Activated CD4-positive, alpha-beta T cell treated with anti-CD3 and anti-CD28 coated beads, Interleukin-2, amount 50 U/mL, for 48 hours (primary cell): ENCODE results near the gene FICD.

ENCODE experiments used
- DNase-seq, 2 experiments: peaks; one replicate each; pipeline ENCODE4 v3.0.0-alpha.2; 2020

The FICD gene

DNA sequence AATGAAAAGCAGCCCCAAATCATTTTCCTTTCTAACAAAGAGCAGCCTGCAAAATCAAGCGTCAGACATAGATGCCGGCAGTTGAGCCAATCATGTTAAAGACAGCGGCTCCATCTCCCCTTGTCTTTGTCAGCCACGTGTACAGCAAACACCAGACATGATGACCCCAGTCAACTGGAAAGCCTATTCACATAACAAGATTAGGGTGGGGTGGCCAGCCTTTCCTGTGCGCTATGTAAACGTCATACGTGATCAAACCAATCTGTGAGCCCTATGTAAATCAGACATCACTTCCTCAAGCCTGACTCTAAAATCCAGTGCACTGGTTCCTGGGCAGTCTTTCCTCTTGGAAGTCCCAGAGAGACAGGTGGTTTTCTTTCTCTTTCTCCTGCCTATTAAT is 9.9 kb upstream of the FICD start:
- DNase-seq: no peak

DNA sequence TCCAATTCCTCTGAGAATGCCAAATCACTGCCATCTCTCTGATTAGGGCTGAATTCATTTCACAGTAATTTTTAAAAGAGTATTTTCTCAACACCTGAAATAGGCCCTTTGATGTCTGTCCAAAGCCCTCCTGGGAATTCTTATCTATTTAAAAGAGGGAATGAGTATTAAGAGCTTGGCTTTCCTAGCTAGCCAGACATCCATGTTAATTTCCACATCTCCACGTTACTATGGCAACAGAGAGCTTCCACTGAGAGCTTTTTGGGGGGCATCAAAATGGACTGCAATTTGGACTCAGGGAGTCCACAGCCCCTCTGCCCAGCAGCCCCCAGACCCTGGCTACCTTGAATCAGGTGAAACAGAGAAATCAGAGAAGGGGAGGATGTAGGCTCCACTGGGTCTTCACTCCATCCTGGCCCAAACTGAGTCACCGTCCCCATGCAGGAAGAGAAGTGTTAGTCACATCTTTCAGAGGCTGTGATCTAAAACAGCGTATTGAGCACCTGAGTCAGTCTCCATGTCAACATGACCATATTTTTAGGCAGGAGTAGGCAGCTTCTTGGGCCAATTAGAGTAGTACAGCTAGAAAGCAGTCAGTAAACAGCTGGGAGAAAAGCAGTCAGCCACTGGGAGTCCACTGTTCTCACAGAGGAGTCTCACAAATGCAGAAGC is 7.0 kb upstream of the FICD start:
- peak in 1 of 2 experiments; percentile 39 for DNase-seq

DNA sequence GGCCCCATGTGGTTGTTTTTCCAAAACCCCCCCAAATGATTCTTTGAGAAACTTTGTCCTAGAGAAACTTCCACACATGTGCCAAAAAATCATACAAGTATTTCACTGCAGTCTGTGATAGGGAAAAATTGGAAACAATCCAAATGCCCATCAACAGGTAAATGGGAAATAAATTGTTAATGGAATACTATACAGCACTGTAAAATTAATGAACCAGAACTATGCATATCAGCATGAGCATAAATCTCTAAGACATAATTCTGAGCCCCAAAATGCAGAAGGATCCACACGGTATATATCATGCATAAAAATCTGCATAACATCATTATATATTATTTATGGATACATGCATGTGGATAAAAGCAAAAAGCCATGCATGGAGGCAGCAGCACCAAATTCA is 5.3 kb upstream of the FICD start:
- DNase-seq: no peak

DNA sequence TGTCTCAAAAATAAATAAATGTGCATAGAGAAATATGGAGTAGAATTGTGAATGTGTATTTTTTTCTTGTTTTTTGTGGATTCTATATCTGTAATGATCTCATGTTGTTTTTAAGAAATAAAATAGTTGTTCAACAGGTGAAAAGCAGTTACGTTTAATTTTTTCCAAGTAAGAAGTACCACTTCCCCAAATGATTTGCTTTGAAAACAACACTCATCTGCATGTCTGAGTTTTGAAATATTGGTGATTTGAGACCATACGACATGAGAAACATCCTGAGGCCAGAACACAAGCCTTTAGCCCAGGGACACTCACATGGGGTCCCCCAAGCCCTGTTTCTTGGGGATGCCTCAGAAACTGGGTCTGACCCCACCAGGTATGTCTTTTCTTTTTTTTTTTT is 4.2 kb upstream of the FICD start:
- DNase-seq: no peak

DNA sequence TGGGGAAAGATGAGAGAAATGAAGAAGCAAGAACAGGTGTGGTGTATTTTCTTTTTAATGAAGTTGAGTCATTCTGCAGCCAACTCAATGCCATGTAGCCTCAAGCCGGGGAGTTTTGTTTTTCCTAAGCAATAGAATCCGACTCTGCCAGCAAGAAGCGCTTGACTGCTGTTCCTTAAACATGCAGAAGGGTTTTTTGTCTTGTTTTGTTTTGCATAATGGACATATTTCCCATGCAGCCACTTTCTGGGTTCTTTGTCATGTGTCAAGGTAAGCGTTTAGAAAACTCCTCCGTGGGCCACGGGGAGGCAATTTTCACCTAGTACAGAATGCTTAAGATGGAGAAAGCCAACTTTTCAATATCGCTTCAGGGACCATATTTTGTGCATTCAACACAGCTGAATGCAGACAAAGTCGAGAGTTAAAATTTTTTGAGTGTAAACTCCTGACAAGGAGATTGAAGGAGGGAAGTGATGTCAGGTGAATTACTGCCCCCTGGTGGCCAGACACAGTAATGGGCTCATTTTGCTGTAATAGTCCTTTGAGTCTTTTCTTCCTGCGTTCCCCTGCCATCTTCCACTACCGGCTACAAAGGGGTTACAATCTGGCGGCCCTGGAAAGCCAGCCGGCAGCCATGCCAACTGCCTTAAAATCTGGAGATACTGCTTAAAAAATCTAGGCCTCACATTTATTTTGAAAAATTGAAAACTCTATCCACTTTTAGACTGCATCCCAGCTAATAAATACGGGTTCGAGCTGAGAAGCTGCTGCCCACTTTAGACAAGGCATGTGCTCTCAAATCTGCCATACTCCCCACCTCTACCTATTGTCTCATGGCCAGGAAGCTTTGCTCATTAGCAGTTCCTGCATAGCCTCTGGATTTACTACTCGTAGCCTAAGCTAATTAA is 3.2 kb upstream of the FICD start:
- peak; percentile 75 to 83 for DNase-seq

DNA sequence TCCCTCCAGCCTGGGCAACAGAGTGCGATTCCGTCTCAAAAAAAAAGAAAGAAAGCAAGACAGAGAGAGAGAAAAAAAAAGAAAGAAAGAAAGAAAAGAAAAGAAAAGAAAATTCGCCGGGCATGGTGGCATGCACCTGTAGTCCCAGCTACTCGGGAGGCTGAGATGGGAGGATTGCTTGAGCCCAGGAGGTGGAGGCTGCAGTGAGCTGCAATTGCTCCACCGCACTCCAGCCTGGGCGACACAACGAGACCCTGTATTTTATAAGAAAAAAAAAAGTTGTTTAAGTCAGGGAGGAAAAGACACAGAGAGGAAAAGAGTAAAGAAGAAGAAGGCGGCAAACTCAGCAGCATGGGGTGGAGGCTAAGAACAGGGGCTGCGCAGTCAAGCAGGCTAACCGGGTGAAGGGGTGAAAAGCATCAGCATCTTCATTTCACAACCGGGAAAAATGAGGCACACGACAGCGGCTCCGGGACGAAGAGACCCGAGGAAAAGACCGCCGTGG is 557 bp upstream of the FICD start:
- DNase-seq: no peak

DNA sequence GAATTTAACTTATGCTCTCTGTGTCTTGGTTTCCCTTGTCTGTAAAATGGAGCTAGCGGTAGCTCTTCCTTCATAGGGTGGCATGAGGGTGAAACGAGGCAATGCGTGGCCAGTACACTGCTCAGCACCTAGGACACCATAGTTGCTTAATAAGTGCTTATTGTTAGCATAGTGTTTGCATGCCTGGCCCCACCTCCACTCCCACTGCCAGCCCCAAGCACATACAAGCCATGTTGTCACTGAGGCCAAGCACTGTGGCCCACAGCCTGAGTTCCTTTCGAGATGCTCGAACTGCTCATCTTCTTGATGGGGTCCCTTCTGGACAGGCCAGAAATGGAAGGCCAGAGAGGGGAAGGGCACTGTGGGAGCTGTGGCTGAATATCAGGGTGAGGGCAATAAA is 839 bp downstream of the FICD start:
- no peak for DNase-seq

DNA sequence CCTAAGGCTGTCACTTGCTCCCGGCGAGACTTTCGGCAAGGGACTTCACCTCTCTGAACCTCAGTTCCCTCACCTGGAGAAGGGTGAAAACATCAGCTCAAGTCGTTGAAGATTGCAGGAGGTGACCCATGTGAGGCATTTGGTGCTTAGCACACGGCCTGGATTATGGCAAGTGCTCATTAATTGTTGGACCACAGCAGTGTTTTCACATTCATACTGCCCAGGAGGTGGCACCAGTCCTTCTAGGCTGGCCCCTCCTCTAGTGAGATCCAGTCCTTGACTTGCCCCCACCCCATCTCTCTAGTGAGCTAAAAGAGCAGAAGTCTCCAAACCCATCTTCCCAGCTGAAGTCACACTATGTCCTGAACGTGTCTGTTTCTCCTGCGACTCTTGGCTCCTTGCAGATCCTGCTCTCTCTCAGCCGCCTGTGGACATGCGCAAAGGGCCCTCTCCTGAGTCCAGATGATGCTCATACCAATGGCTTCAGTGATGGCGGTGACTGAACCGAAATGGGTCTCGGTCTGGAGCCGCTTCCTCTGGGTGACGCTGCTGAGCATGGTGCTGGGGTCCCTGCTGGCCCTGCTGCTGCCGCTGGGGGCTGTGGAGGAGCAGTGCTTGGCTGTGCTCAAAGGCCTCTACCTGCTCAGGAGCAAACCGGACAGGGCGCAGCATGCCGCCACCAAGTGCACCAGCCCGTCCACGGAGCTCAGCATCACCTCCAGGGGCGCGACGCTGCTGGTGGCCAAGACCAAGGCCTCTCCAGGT is 1.6 kb downstream of the FICD start:
- no peak for DNase-seq

DNA sequence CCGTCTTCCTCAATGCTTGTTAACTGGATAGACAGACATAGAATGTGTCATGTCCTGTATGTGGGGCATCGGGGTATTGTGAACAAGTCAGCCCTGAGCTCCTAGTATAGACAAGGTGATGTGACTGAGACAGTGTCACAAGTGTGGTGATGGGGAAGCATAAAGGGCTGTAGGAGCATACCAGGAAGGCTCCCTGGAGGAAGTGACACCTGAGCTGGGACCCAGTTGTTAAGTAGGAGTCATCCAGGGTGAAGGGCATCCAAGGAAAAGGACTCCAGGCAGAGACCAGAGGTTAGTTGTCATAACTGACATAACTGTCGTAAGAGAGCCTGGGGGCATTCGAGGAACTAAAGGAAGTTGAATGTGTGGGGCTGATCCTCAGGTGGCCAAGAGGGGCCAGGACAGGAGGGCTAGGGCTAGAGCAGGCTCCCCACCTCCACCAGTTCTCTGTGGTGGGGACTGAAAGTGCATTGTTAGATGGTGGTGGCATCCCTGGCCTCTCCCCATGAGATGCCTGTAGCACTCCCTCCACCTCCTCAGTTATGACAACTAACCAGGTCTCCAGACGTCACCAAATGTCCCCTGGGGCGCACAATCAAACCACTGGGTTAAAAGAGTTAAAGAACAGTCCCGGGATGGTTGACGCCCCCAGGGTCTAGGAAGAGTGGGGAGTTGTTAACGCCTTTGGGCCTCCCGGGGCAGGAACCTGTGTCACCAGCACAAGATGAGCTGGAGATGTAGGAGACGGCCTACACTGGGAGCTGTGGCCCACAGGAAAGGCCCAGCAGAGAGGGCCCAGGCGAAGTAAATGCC is 2.4 kb downstream of the FICD start:
- no peak for DNase-seq

DNA sequence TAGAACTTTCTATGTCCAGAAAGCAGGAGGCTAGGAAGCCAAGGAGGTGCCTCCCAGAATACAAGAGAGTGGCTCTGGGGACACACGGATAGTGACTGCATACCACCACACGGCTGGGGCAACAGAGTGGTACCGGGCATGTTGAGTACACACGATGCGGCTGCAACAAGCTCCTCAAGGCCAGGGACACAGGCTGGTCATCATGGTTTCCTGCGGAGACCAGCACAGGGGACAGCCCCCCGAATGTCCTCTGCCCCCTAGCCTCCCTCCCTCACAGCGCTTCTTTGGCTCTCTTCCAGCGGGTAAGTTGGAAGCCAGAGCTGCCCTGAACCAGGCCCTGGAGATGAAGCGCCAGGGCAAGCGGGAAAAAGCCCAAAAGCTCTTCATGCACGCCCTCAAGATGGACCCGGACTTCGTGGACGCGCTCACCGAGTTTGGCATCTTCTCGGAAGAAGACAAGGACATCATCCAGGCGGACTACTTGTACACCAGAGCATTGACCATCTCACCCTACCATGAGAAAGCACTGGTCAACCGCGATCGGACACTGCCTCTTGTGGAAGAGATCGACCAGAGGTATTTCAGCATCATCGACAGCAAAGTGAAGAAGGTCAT is 3.1 kb downstream of the FICD start:
- DNase-seq: no peak

DNA sequence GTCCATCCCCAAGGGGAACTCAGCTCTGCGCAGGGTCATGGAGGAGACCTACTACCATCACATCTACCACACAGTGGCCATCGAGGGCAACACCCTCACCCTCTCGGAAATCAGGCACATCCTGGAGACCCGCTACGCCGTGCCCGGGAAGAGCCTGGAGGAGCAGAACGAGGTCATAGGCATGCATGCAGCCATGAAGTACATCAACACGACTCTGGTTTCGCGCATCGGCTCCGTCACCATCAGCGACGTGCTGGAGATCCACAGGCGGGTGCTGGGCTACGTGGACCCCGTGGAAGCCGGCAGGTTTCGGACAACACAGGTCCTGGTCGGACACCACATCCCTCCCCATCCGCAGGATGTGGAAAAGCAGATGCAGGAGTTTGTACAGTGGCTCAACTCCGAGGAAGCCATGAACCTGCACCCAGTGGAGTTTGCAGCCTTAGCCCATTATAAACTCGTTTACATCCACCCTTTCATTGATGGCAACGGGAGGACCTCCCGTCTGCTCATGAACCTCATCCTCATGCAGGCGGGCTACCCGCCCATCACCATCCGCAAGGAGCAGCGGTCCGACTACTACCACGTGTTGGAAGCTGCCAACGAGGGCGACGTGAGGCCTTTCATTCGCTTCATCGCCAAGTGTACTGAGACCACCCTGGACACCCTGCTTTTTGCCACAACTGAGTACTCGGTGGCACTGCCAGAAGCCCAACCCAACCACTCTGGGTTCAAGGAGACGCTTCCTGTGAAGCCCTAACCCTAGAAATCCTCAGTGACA is 3.8 kb downstream of the FICD start:
- DNase-seq: no peak

DNA sequence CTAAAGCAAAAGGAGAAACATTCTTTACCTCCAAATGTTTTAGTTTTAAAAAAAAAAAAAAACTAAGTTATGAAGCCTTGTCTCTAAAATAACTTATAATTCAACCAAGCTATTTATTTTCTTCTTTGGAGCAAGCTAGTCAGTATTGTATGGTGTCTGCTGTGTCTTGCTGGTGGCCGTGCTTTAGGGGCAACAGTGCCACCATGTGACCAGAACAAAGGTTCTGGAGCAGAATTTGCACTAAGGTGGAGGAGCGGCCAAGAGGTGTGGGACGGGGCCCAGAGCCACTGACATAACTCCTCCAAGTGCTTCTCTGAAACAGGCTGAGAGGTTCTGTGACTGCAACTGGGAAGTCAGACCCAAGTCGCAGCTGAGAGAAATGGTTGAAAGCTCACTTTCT is 4.5 kb downstream of the FICD start:
- DNase-seq: no peak

DNA sequence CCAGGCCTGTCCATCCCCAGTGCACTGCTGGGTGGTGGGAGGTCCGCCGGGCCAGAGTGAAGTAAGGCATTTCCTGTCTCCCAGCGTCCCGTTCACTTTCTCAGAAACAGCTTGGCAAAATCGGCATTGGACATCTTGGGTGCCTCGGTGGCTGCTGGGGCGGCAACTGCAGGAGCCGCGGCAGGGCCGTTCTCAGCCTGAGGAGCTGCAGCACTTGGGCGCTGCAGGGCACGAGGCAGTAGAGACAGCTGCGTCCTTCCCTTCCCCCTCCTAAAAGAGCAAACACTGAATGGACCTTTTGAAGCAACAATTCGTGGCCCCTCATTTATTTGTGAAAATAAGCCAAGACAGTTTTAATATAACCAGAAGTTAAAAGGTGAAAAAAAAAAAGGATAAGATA is 8.3 kb downstream of the FICD start:
- DNase-seq: no peak

DNA sequence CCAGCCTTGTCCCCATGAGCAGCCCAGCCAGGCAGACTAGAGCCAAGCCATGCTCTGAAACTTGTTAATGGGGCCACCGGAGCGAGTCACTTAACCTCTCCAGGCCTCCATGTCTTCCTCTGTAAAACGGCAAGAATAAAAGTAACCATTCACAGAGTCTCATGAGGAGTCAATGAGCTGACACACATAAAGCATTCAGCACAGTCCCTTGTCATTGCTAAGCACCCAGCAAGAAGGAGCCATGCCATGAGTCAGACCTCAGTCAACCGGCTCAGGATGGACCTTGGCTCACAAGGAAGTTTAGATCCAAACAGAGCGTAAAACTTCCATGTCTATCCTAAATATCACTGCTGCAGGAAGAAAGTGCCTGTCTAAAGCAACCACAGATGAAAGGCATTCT is 10.6 kb downstream of the FICD start:
- DNase-seq: no peak

DNA sequence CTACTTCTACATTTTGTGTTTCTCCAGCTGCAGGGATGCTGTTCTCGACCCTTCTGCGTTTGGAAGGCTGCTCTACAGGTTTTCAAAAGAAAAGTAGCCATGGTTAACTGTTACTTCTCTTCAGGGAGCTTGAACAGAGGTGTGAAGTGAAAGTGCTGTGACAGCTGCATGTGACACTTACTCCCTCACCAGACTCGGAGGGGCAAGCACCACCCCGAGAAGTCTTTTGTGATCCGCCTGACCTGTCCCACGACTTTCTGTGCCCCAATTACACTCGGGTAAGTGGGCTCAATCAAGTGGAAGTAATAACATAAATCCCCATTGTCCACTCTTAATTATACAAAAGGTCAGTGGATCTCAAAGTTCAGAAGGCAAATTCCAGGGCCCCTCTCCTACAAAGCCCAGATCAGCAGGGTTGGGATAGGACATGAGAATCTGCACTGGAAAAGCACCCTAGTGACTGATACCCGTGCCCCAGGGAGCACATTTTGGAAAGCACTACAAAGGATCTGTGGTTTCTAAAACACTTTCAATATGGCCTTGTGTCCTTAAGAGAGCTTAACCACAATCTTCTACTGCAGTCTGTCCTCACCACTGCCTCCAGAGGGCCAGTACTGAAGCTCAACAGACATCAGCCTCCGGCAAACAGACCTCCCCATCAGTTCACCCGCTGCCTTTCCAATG is 11.5 kb downstream of the FICD start:
- no peak for DNase-seq

DNA sequence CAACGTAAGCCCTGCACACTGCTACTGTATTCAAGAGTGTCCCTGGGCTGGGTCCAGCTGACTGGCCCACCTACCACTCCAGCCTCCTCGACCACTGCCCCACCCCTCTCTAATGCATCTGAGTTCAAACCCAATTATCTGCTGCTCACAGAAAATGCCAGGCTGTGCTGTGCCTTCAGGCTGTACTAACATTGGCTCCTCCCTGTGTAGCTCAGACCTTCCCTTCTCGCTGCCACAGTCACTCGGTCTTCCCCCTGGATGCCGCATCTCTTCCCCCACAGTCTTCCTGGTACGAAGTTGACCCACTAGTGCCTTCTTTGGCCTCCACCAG is 12.1 kb downstream of the FICD start:
- no peak for DNase-seq

DNA sequence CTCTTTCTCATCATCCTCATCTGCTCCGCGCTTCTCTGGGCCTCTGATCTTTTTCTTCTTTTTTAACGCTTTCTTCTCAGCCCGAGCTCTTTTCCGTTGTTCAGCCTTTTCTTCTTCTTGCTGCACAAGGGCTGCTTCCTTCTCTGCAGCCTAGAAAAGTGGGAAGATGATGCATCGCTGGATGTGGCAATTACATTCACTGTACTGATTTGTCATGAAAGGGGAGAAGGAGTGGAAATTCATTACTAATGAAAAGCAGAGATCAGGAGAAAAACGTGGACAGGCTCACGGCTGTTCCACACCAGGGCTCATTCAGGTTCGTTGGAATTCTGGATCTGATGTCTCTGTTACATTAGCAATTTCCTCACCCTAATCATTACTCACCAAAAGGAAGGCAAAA is 15.1 kb downstream of the FICD start:
- no peak for DNase-seq

DNA sequence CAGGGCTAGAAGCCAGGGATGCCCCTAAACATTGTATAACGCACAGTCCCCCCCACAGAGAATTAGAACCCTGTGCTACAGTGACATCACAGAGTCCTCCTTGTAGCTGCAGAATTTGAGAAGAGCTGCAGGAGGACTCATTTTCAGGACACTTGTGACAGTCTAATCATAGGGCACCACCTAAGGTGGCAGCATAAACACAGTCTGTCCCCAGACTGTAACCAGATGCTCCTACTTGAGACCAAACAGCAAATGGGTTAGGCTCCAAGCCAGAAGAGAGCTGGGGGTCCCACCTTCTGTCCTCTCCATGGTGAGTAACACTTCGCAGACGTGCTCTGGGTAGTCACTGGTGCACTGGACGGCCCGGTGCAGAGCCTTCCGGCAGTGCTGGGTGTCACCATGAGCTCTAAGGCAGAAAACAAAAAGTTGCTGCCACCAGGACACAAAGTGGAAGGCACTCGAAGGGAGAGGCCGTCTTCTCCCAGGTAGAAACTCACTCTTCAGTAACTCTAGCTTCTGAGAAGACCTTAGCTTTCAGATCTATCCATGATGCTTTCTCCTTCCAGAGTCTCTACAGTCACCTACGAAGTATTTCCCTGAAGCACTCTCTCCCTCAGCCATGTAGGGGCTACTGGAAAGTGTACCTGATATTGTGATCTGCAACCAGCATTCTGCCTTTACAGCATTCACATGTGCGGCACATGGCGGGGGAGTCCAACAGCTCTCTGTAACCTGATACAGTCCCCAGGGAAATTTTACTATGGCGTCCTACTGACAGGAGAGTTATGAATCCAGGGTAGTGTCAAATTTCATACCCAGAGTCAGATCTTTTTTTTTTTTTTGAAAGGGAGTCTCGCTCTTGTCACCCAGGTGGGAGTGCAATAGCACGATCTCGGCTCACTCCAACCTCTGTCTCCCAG is 17.1 kb downstream of the FICD start:
- DNase-seq: no peak

DNA sequence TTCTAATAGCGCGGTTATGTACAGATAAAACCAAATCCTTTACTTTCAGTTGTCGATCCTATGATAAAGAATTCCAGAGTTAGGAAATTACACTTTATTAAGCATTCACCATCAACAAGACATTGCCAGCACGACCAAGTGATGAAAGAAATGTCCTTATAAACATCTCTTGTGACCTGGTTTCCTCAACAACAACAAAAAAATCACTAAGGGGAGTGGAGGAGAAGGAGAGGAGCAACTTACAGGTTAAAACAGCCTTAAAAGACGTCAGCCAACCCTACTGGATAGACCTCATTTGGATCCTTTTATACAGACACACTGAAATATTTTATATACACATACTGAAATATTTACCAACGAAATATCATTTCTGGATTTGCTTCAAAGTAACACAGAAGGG is 23.1 kb downstream of the FICD start:
- no peak for DNase-seq
